HG03565 (cell line): Measurements from ENCODE around the gene PLEKHG4B.
"Not testable (repeated sequence)": the region's sequence is repeated elsewhere in the genome, so short reads cannot be mapped to it uniquely, and the experiment has no call there.

Experiments used
- ATAC-seq: cut with Tn5 transposase; IDR thresholded peaks from one replicate; pipeline ENCODE4 v1.9.1; 2021; ENCODE audit warnings: mild to moderate bottlenecking, moderate library complexity; ENCODE audit not compliant: unreplicated experiment

Gene PLEKHG4B

GRCh38 chr5:93221-93980 lies 1.4 kb downstream of the PLEKHG4B start:
- ATAC-seq: no peak

- ATAC-seq: no peak
Observed at GRCh38 chr5:94113-94892, 2.3 kb downstream of the PLEKHG4B start.

GRCh38 chr5:95241-95980 lies 3.4 kb downstream of the PLEKHG4B start:
- no peak for ATAC-seq

- no peak for ATAC-seq
Observed at GRCh38 chr5:96976-97660, 5.2 kb downstream of the PLEKHG4B start.

GRCh38 chr5:99815-100214 lies 7.8 kb downstream of the PLEKHG4B start:
- no peak for ATAC-seq

GRCh38 chr5:102411-103043 lies 10.6 kb downstream of the PLEKHG4B start:
- ATAC-seq: no peak

GRCh38 chr5:104106-104505 lies 12.1 kb downstream of the PLEKHG4B start:
- ATAC-seq: not testable (repeated sequence)

GRCh38 chr5:104778-105296 lies 12.9 kb downstream of the PLEKHG4B start:
- ATAC-seq: no peak

- ATAC-seq: no peak
Observed at GRCh38 chr5:105504-106070, 13.6 kb downstream of the PLEKHG4B start.

- ATAC-seq: no peak
Observed at GRCh38 chr5:106587-106986, 14.6 kb downstream of the PLEKHG4B start.

GRCh38 chr5:107526-107925 lies 15.6 kb downstream of the PLEKHG4B start:
- ATAC-seq: no peak

GRCh38 chr5:109826-110225 lies 17.9 kb downstream of the PLEKHG4B start:
- ATAC-seq: no peak

GRCh38 chr5:110270-110888 lies 18.4 kb downstream of the PLEKHG4B start:
- no peak for ATAC-seq

GRCh38 chr5:111171-111570 lies 19.2 kb downstream of the PLEKHG4B start:
- ATAC-seq: no peak

- no peak for ATAC-seq
Observed at GRCh38 chr5:119486-120097, 27.6 kb downstream of the PLEKHG4B start.

GRCh38 chr5:121432-121831 lies 29.5 kb downstream of the PLEKHG4B start:
- no peak for ATAC-seq

GRCh38 chr5:125815-126214 lies 33.8 kb downstream of the PLEKHG4B start:
- no peak for ATAC-seq

GRCh38 chr5:126806-127205 lies 34.8 kb downstream of the PLEKHG4B start:
- ATAC-seq: no peak

- no peak for ATAC-seq
Observed at GRCh38 chr5:127886-128285, 35.9 kb downstream of the PLEKHG4B start.
